AG04449 (cell line): Measurements from ENCODE around the gene MAB21L3.
A peak's percentile ranks its signal among the peaks of the same experiment; 100 is the strongest.

Source experiments
- CTCF ChIA-PET: fragments of 350-600 bp; formaldehyde crosslinking; extraction: SDS; loops from one replicate; lab custom pipeline; 2021; ENCODE audit warnings: antibody characterized with exemption; lab: Yijun Ruan, JAX
- POLR2A ChIA-PET: fragments of 400-600, 350-600 bp; formaldehyde crosslinking; extraction: SDS; loops from one replicate; lab custom pipeline; 2020; ENCODE audit warnings: antibody characterized with exemption, inconsistent platforms; lab: Yijun Ruan, JAX
- DNase-seq: peaks from one replicate; pipeline ENCODE4 v3.0.0-alpha.2; 2010; ENCODE audit warnings: low read depth, low spot score
- H3K4me3 ChIP-seq: 2 replicates; pipeline ENCODE4 v1.5.1; 2011; ENCODE audit warnings: low read depth, mild to moderate bottlenecking, control low read depth, low read length
- TF ChIP-seq, protein P1 (sequence below): IDR thresholded peaks from one replicate; pipeline ENCODE4 v1.5.1; 2011; ENCODE audit warnings: mild to moderate bottlenecking, moderate library complexity, low read length, control low read depth, inconsistent platforms; ENCODE audit not compliant: insufficient read depth; ENCODE audit errors: missing control alignments

MAB21L3 gene

DNA sequence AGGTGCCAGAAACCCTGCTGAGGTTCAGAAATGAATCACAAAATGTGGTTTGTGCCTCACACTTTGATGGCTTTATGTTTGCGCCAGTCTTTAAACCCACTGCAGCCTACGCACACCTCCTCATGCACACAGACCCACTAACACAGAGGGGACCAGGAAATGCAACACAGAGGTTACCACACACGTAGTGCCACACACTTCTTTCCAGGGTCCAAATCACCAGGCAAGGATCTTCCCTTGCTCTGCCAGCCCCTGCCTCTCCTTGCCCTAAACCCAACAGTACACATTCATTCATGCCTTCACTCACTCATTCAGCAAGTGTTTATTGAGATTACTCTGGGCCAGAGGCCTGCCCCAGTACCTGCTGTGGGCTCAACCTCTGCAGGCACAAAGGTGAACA is 17.5 kb downstream of the MAB21L3 start:
- DNase-seq: no peak
- ChIA-PET POLR2A (no interaction called here), CTCF (interaction anchor here (1.0 to 2.7 kb wide), 2 partner anchors 11 to 369 kb away, joined by 3 to 11 read pairs; no protein-coding TSS in a partner anchor)
- TF ChIP-seq, protein P1, sequence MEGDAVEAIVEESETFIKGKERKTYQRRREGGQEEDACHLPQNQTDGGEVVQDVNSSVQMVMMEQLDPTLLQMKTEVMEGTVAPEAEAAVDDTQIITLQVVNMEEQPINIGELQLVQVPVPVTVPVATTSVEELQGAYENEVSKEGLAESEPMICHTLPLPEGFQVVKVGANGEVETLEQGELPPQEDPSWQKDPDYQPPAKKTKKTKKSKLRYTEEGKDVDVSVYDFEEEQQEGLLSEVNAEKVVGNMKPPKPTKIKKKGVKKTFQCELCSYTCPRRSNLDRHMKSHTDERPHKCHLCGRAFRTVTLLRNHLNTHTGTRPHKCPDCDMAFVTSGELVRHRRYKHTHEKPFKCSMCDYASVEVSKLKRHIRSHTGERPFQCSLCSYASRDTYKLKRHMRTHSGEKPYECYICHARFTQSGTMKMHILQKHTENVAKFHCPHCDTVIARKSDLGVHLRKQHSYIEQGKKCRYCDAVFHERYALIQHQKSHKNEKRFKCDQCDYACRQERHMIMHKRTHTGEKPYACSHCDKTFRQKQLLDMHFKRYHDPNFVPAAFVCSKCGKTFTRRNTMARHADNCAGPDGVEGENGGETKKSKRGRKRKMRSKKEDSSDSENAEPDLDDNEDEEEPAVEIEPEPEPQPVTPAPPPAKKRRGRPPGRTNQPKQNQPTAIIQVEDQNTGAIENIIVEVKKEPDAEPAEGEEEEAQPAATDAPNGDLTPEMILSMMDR: no peak
- no peak overlapping the region for H3K4me3 ChIP-seq

DNA sequence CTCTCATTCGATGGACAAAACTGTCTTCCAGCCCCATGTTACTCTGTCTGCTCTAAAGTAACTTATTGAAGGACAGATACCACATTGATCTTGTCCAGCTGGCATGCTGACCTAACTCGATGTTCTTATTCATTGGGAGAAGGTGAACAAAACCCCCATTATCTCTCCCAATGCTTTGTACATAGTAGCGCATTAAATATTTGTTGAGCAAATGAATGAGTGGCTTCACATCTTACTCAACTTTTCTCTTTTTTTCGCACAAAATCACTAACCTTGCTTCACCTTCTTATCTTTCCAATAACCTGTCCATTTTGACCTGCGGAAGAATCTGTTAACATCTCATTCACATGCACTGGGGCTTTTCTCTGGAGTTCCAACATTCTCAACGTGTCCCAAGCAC is 18.3 kb downstream of the MAB21L3 start:
- ChIA-PET CTCF (interaction anchor here (1.0 kb wide), 1 partner anchor 368 kb away, joined by 3 read pairs; no protein-coding TSS in a partner anchor), POLR2A (no interaction called here)
- H3K4me3 ChIP-seq: no peak overlapping the region
- TF ChIP-seq, protein P1: no peak
- DNase-seq: no peak

DNA sequence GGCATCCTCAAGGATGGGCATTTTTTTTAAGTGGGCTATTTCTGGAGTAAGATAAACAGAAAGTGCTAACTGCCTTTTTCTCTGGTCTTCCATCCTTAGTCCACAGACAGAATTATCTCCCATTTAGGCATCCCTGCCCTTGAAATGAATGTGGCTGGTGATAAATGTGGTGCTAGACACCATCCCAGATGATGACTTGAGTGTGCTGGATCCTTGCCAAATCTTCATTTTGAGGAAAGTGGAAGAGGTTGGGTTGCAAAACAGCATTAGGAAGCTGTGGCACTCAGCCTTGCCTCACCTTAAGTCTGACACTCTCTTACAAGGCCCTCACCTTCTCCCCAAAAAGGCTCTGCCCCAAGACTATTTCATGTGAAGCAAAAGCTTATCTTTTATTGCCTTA is 19.2 kb downstream of the MAB21L3 start:
- ChIA-PET POLR2A (no interaction called here), CTCF (interaction anchor here (1.0 kb wide), 2 partner anchors 9 to 318 kb away, joined by 3 to 11 read pairs; no protein-coding TSS in a partner anchor)
- TF ChIP-seq, protein P1: no peak
- DNase-seq: no peak
- no peak overlapping the region for H3K4me3 ChIP-seq

DNA sequence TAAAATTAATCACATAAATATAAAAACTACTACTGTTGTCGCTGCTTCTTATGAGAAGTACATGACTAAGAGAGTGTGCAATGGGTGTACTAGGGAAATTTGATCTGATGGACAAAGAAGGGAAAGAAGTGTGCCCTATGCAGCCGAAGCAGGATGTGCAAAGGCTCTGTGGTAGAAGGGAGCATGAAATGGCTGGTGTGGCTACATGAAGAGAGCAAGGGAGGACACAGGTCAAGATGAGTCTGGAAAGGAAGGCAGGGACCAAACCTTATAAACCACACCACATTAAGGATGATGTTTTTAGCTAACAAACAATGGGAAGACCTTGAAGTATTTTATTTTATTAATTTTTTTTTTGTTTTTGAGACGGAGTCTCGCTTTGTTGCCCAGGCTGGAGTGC is 20.0 kb downstream of the MAB21L3 start:
- TF ChIP-seq, protein P1: no peak

DNA sequence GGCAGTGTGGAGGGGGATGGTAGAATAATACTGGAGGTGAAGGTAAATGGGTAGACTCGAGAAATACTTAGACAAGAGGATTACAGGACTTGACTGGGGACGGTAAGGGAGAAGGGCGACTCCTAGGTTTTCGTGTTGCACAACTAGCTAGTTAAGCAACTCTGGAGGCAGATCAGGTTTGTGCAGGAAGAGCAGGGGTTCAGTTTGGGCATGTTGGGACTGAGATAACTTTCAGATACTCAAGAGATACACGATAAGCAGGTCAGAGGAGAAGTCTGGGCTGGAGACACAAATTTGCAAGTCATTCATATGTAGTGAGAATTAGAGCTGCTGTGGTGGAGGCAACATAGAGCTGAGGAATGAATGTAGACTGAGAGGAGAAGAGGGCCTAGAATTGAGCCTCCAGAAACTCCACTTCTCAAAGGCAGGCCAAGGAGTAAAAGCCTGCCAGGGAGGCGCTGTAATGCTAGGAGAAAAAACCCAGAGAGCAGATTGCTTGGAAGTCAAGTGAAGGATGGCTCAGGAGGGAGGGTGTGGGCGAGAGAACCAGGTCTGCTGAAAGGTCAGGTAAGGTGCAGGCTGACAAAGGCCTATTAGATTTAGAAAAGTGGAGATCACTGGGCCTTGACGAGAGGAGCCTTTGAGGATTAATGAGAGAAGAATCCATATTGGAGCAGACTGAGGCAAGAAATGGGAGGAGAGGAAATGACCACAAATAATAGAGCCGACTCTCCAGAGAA is 20.8 kb downstream of the MAB21L3 start:
- ChIA-PET CTCF (interaction anchor here (0.6 to 2.2 kb wide), 4 partner anchors 16 to 367 kb away, joined by 3 to 8 read pairs (median 4); no protein-coding TSS in a partner anchor), POLR2A (no interaction called here)
- H3K4me3 ChIP-seq: no peak overlapping the region
- TF ChIP-seq, protein P1: no peak
- no peak for DNase-seq

More for the DNA sequence above, 20.0 kb downstream of the MAB21L3 start:
- no peak for DNase-seq
- no peak overlapping the region for H3K4me3 ChIP-seq
- ChIA-PET CTCF (interaction anchor here (0.6 to 1.8 kb wide), 5 partner anchors 8 to 355 kb away, joined by 3 to 11 read pairs (median 4); no protein-coding TSS in a partner anchor), POLR2A (no interaction called here)

DNA sequence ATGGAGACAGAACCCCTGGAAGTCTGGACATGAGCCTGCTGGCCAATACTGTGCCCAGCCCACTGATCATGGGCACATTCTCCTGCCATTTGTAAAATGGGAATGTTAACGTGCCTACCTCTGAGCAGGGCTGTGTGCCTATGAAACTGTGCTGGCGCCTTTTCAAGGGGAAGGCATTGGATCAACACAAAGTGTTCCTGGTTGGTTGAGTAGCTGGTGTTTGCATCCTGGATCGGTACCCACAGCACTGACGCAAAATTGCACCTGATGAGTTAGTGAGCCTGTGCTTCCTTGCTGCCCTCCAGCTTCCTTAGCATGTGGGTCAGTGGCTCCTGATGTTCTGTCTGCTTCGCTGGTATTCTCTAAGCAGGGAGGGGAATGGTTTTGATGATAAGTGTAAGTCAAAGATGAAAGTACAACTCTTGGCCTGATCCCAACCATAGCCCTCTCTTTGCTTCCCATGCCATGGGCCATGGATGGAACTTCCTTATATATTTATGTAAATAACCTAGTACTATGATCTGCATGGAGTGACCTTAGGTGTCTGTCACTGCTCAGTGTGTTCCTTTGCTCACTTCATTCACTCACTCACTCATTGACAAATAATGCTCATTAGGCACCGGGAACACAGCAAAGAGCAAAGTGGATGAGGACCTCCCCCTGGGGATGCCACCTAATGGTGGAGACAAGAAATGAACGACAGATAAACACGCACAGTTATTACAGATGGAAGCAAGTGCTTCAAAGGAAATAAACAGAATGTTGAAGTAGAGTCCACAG is 22.7 kb downstream of the MAB21L3 start:
- ChIA-PET CTCF (interaction anchor here (1.7 to 2.7 kb wide), 3 partner anchors 9 to 365 kb away, joined by 8 to 11 read pairs (median 10); no protein-coding TSS in a partner anchor), POLR2A (no interaction called here)
- no peak for DNase-seq
- TF ChIP-seq, protein P1: peak; percentile 22
- no peak overlapping the region for H3K4me3 ChIP-seq
